ENCODE results near the gene EXD3. TPM values are rescaled to one million over a fixed set of nuclear protein-coding genes. Genes with fewer than 3 reads are reported as not detected.
"Not testable (repeated sequence)": the region's sequence is repeated elsewhere in the genome, so short reads cannot be mapped to it uniquely, and the experiment has no call there.

The EXD3 gene
- total RNA-seq, 1 donor from 2014 or later = 11.3 TPM

GRCh38 chr9:137273095-137273490 lies 149.9 kb downstream of the EXD3 start:
- intact Hi-C loops (cut with DNase I) = no loop called here
- DNase-seq (ENCODE audit: low spot score) = no peak

GRCh38 chr9:137272241-137273094 lies 150.5 kb downstream of the EXD3 start:
- no peak for DNase-seq (ENCODE audit: low spot score)
- intact Hi-C loops (cut with DNase I) = no loop called here

GRCh38 chr9:137271696-137272076 lies 151.3 kb downstream of the EXD3 start:
- intact Hi-C loops (cut with DNase I) = no loop called here
- DNase-seq (ENCODE audit: low spot score) = no peak

- no peak for DNase-seq (ENCODE audit: low spot score)
- intact Hi-C loops (cut with DNase I) = no loop called here
Measured at GRCh38 chr9:137270929-137271695, 151.8 kb downstream of the EXD3 start.

DNA sequence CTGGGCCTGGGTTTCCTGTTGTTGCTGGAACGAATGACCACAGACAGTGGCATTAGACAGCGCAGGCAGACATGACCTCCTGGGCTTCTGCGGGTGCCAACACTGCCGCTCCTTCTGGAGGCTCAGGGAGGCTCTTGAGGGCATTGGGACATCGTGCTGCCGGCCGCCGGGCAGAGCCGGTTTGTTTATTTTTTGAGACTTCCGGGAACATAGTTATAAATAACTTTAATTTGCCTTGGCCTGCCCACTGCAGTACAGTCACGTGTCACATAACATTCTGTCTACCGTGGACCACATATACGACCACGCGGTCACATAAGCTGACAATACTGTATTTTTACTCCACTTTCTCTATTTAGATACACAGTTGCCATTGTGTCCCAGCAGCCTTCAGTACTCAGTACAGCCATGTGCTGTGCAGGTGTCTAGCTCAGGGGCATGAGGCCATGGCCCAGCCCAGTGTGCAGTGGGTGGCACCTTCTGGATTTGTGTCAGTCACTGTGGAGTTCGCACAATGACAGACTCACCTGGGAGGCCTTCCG lies 153.7 kb downstream of the EXD3 start:
- no peak for DNase-seq (ENCODE audit: low spot score)
- intact Hi-C loops (cut with DNase I) = no loop called here

GRCh38 chr9:137268538-137269201 lies 154.3 kb downstream of the EXD3 start:
- intact Hi-C loops (cut with DNase I) = no loop called here
- DNase-seq (ENCODE audit: low spot score) = no peak

GRCh38 chr9:137267933-137268355 lies 155.0 kb downstream of the EXD3 start:
- DNase-seq (ENCODE audit: low spot score) = no peak
- intact Hi-C loops (cut with DNase I) = no loop called here

- intact Hi-C loops (cut with DNase I) = no loop called here
- DNase-seq (ENCODE audit: low spot score) = no peak
Measured at GRCh38 chr9:137266585-137267453, 156.1 kb downstream of the EXD3 start.

DNA sequence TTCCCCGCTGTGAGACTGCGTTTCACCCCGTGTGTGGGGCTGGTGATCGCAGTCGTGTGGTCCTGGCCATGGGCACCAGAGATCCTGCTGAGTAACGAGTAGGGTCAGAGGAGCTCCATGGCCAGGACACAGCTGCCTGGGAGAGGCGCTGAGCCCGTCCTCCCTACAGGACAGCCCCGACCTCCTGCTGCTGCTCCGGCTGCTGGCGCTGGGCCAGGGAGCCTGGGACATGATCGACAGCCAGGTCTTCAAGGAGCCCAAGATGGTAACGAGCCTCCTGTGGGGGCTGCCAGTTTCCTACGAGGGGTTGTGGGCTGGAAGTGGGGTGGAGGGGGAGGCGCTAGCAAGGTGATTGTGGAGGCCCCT lies 156.8 kb downstream of the EXD3 start:
- intact Hi-C loops (cut with DNase I) = no loop called here
- DNase-seq (ENCODE audit: low spot score) = no peak

GRCh38 chr9:137265496-137266161 lies 157.3 kb downstream of the EXD3 start:
- DNase-seq (ENCODE audit: low spot score) = no peak
- intact Hi-C loops (cut with DNase I) = no loop called here

- intact Hi-C loops (cut with DNase I) = no loop called here
- DNase-seq (ENCODE audit: low spot score) = no peak
Measured at GRCh38 chr9:137264067-137264466, 158.9 kb downstream of the EXD3 start.

GRCh38 chr9:137263506-137263905 lies 159.5 kb downstream of the EXD3 start:
- intact Hi-C loops (cut with DNase I) = no loop called here
- no peak for DNase-seq (ENCODE audit: low spot score)

GRCh38 chr9:137262909-137263285 lies 160.1 kb downstream of the EXD3 start:
- DNase-seq (ENCODE audit: low spot score) = no peak
- intact Hi-C loops (cut with DNase I) = no loop called here

GRCh38 chr9:137262173-137262908 lies 160.6 kb downstream of the EXD3 start:
- intact Hi-C loops (cut with DNase I); DNase-seq (ENCODE audit: low spot score): not testable (repeated sequence)
